Left renal pelvis (tissue), 4 donors: ENCODE data around the gene RAD18. TPM values are rescaled to one million over a fixed set of nuclear protein-coding genes. Genes with fewer than 3 reads are reported as not detected.

Source experiments
- DNase-seq, 4 donors: peaks; one replicate each; pipeline ENCODE4 v3.0.0-alpha.2; 2013; ENCODE audit warnings: low read depth in 4 of 4, low spot score in 3 of 4
- polyA plus RNA-seq, 4 donors: library from polyadenylated mRNA; unstranded; fragments of 120-200 nt; gene quantifications; one replicate each; pipeline ENCODE4 v1.2.1, GENCODE V29; 2013; ENCODE audit not compliant: insufficient read length in 4 of 4

RAD18 gene
- polyA plus RNA-seq, 4 donors = 8.9 to 13.6 (median 11.9) TPM

DNA sequence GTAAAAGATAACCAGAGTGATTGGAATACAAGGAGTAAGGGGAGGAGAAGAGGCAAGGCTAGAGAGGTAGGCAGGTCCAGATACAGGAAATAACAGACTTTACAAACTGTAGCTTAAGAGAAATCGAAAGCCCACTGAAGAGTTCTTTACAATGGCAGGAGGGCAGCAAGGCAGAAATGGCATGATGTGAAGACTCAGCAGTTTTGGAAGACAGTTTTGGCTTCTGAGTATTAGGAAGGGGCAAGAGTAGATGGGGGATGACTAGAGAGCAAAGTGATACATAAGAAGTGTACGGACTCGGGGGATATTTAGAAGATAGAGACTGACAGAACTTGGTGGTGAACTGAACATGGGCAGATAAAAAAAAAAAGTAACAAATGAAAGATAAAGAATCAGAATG lies 54.1 kb downstream of the RAD18 start:
- DNase-seq = no peak

DNA sequence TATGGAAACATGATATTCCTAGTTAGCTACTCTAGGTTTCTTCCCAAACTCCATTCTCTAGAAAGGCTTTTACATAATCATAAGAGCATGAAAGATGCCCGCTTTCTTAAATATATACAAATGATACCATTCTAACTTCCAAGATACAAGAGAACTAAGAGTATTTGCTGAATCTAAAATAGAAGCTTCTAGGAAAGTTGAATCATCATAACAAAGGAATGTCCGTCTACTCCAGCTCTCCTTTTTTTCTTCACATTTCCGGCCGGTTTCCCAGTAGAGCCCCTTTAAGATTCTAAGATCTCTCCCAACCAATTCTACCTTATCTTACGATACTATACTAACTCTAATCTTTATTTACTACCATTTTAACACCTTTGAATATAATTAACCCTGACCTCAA lies 60.1 kb downstream of the RAD18 start:
- DNase-seq = no peak

DNA sequence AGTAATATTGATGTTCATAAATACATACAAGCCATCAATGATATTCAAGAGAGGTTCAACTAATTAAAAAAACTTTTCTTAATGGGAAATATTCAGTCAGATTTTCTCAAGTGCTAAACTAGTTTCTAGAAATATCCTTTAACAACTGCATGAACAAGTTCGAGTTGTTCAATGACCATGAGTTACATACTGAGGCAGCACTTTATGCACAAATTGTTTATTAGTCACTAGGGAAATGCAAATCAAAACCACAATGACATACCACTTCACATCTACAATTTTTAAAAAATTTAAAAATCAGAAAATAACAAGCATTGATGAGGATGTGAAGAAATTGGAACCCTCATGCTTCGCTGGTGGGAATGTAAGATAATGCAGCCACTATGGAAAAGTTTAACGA lies 62.4 kb downstream of the RAD18 start:
- no peak for DNase-seq

DNA sequence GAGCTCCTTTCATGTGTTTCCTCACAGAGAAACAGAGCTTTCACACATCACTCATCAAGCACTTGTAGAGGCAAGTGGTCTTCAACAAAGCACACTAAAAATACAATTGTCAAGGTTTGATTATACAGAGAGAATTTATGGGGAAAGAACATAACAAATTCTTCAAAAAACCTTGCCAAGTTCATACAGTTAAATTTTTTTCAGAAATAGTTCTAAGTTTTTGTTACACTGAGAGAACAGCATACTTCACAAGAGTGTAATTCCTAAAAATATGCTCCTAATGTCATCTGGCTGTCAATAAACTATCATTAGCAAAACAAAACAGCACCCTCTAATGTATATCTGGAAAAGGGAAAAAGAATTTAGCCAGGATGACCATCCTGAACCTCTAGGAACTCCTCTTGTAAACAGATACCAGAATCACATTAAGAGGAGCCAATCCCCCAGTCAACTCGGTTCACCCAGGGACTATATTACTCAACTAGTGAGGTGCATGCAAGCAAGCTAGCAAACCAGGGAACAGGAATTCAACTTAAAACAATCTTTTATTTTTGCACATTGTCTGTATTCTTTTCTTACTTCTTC lies 63.3 kb downstream of the RAD18 start:
- no peak for DNase-seq

DNA sequence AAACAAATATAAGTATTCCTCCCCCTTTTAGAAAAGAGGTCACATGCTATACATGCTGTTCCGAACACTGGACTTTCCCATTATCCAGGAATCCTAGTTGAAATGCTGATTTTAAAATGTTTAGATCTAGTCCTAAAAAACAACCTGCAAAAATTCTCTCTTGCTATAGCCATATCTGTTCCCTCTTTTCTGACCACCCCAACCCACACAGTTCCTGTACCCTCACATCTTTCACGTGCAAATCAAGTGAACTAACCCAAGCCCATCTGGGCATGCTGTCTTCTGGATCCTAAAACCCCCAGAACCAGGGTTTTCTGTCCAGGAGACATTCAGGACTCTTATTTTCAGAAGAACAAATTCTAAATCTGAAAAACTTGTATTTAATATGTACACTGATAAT lies 67.4 kb downstream of the RAD18 start:
- DNase-seq = no peak

DNA sequence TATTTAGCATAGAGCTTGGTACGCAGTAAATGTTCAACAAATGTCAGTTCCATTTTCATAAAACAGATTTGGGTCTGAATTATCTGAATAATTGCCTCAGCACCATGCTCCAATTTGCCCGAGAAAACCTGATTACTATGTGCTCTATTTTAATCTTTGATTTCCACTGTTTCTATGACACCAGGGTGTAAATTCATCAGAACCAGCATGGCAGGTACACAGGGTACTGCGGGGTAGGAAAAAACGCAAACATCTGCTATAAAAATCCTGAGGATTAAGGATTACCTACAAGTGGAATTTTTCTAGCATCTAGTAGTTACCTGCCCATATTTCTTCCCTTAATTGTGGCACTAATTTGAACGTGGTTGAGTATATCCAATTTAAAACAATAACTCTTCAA lies 70.3 kb downstream of the RAD18 start:
- no peak for DNase-seq

DNA sequence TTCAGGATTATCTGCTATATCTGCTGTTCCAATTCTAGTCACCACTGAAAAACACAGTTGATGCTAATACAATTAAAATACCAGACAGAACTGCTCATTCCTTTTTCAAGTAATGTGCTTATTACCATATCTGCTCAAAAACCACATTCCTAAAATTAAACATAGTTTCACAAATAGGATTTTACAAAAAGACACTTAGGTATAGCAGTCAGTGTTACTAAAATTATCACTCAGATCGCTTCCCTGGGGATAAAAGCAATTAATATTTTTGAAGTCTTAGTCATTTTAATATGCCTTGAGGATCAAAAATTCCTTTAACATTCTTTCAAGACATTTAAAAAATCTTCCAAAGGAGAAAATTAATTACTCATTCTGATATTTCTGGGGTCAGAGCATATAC lies 71.5 kb downstream of the RAD18 start:
- no peak for DNase-seq

DNA sequence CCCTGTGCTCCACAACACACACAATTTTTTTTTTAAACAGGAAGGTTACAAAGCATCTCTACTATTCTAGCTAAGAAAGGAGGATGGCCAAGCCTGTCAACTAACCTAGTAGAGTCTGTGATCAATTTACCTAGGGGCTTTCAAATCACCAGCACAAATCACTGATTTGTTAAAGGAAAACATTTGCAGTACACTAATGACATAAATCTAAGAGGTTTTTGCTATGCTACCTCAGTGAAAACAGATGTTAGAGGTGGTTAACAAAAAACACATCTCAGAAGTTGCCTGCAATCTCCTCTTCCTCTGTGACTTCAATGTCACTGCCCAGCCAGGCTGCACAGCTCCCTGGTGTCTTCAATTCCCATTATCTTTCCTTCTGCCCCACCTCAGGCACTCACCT lies 72.0 kb downstream of the RAD18 start:
- no peak for DNase-seq

DNA sequence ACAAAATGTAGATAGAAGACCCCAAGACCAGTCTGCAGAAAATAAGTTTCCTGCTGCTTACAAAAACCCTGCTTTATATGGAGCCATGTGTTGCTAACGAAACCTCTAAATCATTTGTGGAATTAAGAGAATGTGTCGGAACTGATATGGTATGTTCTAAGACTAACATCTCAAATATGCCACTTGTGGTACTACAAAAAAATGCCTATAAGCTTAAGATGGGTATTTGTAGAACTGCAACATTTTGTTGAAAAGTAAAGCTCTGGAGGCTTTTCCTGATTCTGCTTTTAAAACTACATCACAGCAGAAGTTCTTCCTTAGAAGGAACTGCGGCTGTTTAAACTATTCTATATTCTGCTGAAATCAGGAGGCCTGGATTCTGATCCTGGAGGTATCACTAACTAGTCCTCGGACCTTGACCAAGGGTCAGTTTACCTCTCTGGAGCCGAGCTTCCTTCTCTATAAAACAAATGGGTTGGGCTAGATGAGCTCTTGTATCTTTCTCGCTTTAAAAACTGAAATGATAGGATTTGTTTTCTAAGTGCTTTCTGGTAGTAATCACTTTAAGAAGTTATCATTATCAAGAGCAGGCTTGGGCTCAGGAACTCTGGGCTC lies 74.9 kb downstream of the RAD18 start:
- no peak for DNase-seq

DNA sequence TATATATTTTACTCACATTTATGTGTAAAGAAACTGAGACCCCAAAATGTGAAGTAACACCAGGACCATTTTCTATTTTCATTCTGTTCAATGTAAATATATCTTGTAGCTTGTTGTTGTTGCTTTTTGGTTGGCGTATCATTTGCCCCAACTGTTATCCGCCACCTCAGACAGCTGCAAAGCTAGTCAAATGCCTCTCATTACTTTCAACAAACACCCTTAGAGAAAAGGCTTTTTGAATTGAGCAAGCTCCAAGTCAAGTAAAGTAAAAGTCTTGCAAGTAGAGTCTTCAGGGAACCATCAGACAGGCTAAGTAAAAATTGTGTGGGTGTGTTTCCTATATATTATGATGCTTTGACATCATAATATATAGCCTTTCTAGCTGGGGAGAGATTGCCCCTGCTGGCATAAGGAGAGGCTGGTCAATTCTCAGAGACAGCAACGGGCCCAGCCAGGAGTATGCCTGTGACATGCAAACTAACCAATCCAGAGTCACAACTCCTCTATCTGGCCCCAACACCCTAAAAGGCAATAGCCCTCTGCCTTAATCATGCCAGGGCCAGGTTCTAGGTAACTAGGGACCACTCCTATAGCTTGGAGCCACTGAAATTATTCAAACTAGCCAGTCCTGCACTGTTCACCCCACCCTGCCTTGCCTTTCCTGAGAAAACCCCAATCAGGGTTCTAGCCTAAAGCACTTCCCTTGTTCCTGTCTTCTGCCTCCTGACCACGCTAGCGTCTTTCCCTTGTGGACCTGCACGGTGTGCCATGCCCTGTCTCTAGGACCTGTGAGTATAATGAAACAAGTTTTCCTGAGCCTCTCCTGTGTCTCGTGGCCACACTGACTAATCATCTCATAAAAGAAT lies 75.6 kb downstream of the RAD18 start:
- DNase-seq = no peak

DNA sequence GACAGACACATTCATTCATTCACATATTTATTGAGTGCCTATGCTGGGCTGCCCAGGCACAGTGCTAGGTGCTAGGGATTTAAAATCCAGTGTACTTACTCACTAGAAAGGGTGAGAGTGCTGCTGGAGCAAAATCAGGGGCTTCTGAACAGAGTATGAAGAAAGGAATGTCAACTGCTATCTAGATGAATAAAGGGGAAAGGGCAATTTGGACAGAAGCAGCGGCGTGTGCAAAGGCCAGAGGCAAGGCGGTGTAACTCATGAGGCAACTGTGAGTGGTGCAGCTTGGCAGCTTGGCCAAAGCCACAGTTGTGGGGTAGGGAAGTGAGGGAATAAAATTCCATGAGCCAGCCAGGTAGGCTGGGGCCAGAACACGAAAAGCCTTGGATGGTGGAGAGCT lies 76.7 kb downstream of the RAD18 start:
- DNase-seq = no peak

DNA sequence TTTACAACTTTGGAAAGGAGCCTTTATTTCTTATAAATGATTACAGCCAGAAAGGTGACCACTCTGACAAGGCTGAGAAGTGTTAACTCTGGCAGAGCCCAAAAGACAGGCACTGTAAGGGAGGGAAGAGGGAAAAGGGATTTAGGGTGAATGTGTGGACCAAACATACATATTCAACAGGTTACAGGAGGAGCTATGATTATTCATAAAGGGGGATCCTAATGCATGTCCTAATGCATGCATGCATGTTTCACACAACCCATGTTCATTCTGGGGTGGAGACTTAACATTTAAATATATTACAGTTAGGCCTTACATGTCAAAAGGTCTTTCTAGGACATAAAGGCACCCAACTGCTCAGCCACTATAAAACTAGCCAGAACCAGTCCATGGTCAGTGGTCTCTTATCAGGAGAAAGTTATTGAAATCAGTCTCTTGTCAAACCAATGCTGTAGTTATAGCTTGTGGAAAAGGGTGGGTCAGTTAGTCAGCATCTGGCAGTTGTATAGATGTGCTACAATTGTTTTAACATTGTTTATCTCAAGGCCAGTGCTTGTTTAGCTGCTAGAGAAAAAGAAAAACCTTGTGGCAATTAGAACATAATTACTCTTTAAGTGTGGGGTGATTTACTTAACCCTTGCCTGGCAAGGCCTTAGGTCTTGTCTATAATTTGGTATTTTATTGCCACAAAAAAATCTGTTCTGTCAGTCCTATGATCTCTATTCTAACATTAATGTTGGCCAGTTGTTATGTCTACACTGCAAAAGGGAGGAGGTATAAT lies 77.5 kb downstream of the RAD18 start:
- DNase-seq = no peak

DNA sequence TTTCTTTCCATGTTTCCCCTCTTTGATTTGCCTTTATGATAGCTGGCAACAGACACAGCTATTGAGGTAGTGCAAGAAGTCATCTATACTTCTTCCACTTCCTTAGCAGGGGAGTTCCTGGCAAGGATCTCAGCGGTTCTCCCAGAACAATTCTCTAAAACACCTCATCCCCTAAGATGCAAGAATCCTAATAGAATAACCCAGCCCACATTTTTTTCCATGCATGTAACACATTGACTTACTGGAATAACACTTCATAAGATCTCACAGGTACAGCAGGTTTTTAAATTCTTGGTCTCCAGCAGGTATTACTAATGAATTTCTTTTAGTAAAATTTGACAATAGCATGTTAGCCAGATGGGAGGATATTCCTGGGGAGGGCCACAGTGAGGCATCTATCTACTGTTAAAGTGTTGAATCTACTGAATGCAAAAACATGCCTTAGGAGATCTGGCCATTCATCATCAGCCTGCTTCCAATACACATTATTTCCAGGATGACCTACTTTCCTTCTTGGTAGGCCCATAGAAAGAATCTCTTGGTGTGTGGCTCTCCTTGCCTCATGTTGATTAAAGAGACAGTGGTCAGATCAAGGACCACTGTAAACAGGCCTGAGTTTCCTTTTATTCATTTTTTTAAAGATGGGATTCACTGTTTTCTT lies 78.5 kb downstream of the RAD18 start:
- no peak for DNase-seq

DNA sequence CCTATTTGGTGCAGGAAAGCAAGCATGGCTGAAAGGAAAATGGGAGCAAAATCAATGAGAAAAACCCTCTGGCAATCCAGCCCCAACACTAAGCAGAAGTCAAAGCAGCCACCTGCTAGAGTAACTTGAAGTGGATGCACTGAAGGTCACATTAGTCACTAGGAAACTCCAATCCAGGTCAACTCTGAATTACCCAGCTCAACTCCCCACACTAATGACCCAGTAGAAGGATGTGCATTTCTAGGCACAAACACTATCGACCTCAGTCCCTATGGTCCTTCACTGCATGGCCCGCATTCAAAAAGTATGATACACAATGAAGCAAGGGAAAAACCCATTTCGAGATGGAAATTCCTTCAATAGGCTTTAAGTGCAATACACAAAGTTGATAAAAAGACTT lies 80.6 kb downstream of the RAD18 start:
- no peak for DNase-seq

DNA sequence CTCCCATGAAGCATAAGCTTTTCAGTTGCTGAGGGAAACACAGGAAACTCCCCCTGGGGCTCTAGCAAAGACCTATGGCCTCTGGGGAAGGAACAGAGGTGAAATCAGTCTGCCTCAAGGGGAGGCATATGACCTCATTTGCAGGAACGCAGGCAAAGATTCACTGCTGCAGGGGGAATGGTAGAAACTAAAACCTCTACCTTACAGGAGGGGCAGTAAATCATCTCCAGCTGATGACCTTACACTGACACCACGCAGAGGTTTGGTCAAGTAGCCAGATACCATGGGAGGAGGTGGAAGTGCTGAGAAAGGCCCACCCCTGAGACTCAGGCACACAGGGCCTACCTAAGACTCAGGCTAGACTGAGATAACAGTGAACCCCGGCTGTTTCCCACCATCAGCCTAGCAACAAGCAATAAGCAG lies 81.1 kb downstream of the RAD18 start:
- DNase-seq = peak in 1 of 4 donors; percentile 7

DNA sequence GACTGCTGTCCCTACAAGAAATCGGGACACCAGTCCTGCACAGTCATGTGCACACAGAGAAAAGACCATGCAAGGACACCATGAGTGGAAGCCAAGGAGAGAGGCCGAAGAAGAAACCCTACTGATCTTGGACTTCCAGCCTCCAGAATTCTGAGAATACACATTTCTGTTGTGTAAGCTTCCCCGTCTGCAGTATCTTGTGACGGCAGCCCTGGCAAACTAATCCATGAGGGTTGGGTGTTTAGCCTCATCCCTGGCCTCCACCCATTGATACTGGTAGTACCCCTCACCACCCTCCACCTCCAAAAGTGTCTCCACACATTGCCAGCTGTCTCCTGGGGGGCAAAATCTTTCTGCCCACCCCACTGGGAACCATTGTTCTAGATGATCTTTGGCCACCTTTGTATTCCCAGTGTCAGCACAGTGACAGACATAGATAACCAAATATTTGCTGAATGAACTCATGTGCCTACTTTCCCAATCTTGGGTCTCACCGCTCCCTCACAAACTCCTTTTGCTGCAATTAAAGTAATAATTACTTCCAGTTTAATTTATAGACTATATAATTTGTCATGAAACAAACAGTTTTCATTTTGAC lies 83.8 kb downstream of the RAD18 start:
- DNase-seq = no peak

DNA sequence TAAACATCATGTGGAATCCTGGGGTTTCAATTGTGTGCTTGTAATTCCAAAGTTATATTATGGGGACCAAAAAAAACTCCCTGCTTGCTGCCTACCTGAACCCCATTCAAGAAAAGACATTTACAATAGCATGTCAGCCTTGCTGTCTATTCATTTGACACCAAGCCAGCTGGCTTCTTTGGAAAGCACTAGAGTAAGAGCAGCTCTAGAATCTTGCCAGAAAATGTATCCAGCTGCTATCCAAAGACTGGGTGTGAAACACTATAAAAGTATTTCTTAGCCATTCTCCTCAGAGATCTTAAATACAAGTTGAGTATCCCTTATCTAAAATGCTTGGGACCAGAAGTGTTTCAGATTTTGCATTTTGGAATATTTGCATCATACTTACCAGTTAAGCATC lies 87.4 kb downstream of the RAD18 start:
- no peak for DNase-seq

DNA sequence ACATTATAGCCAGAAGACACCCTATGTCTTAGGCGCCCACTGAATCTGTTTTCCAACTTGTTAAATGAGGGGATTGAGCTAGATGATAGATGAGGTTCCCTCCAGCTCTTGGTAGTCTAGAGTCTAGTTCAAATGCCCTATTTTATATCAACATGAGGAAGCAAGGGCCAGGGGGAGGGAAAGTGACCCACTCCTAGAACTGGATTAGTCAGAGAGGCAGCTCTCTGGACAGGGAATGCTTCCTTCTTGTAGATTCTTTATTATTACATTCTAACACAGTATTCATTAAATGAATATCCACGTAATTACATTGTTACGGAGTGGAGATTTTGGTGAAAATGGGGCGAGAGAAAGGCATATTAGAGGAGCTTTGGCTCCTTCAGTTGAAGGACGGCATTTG lies 89.5 kb downstream of the RAD18 start:
- no peak for DNase-seq

DNA sequence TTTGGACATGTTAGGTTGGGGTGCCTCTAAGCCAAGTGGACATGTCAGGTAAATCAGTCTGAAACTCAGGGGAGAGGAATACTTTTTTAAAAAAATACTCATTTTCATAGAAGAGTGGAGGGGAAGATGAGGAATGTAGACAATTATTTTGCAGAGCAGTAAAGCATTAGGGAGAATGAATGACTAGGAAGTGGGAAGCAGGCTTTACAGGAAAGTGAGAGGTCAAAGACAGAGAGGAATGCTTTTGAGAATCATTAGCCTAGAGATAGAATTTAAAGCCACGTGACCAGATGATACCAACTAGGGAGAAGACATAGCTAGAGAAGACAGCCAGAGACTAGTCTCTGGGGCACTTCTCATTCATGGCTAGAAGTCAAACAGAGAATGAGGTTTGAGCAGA lies 91.0 kb downstream of the RAD18 start:
- DNase-seq = no peak

DNA sequence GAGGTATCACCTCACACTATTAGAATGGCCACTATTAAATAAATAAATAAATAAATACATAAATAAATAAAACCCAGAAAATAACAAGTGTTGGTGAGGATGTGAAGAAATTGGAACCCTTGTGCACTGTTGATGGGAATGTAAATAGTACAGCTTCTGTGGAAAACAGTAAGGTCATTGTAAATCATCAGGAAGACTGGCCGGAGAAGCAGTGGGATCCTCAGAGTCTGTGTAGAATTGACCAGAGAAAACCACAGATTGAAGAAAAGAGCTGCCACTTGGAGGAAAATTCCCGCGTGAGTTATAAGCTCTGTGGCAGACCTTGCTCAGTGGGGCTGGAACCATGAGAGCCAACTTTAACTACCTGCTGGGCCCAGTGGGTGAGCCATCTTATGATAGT lies 92.0 kb downstream of the RAD18 start:
- no peak for DNase-seq
